T-helper 17 cell (primary cell): Measurements from ENCODE around the gene CDH12. TPM values are rescaled to one million over a fixed set of nuclear protein-coding genes. Genes with fewer than 3 reads are reported as not detected.
"Not testable (repeated sequence)": the region's sequence is repeated elsewhere in the genome, so short reads cannot be mapped to it uniquely, and the experiment has no call there.

Source experiments
- ATAC-seq: fragments of 150-1000 bp; cut with Tn5 transposase; 2 replicates; pipeline ENCODE4 v1.10.0; 2021; ENCODE audit warnings: mild to moderate bottlenecking, moderate library complexity
- DNase-seq, 3 donors: peaks; one replicate each; pipeline versions ENCODE4 v3.0.0 to v3.0.0-alpha.2; 2020 to 2021
- H3K9me3 ChIP-seq: one replicate; pipeline ENCODE4 v1.7.0; 2013; ENCODE audit warnings: low read length, mild to moderate bottlenecking; ENCODE audit not compliant: control insufficient read depth, poor library complexity, severe bottlenecking
- H3K27ac Mint-ChIP-seq: one replicate; pipeline ENCODE4 v1.8.0; 2022; ENCODE audit warnings: mild to moderate bottlenecking, moderate library complexity, mixed read lengths
- H3K27me3 Mint-ChIP-seq: one replicate; pipeline ENCODE4 v1.8.0; 2022; ENCODE audit warnings: mixed read lengths
- H3K36me3 Mint-ChIP-seq: one replicate; pipeline ENCODE4 v1.8.0; 2022; ENCODE audit warnings: low read depth, mixed read lengths
- H3K4me1 Mint-ChIP-seq: one replicate; pipeline ENCODE4 v1.8.0; 2022; ENCODE audit warnings: mild to moderate bottlenecking, mixed read lengths
- H3K4me3 Mint-ChIP-seq: one replicate; pipeline ENCODE4 v1.8.0; 2022; ENCODE audit warnings: mild to moderate bottlenecking, moderate library complexity, mixed read lengths
- total RNA-seq, 4 donors: library from RNA in 2 of 4; stranded (reverse) in 2 of 4; gene quantifications; one replicate each; pipeline ENCODE4 v1.2.3 and lab custom pipeline; 2022 to 2026

CDH12 gene
- total RNA-seq, 2 donors from 2014 or later: not detected

GRCh38 chr5:22411554-22412349, 441.4 kb downstream of the CDH12 start:
- no peaks in the 10 kb centered on the region for H3K9me3 ChIP-seq
- H3K27ac Mint-ChIP-seq: no peak overlapping the region
- no peaks in the 10 kb centered on the region for H3K27me3 Mint-ChIP-seq
- DNase-seq: no peak
- ATAC-seq: no peak
- H3K4me3 Mint-ChIP-seq: no peak overlapping the region
- H3K36me3 Mint-ChIP-seq: no peaks in the 10 kb centered on the region
- H3K4me1 Mint-ChIP-seq: no peaks in the 10 kb centered on the region

GRCh38 chr5:22391956-22392355, 461.2 kb downstream of the CDH12 start:
- H3K9me3 ChIP-seq: no peaks in the 10 kb centered on the region
- H3K36me3 Mint-ChIP-seq: no peaks in the 10 kb centered on the region
- no peaks in the 10 kb centered on the region for H3K27me3 Mint-ChIP-seq
- DNase-seq: no peak
- no peak for ATAC-seq
- H3K27ac Mint-ChIP-seq: no peak overlapping the region
- H3K4me3 Mint-ChIP-seq: no peak overlapping the region
- H3K4me1 Mint-ChIP-seq: no peaks in the 10 kb centered on the region

GRCh38 chr5:22390888-22391287, 462.3 kb downstream of the CDH12 start:
- no peaks in the 10 kb centered on the region for H3K9me3 ChIP-seq
- Mint-ChIP-seq H3K27ac (no peak overlapping the region), H3K4me3 (no peak overlapping the region), H3K27me3 (no peaks in the 10 kb centered on the region), H3K4me1 (no peaks in the 10 kb centered on the region), H3K36me3 (no peaks in the 10 kb centered on the region)
- DNase-seq (no peak), ATAC-seq (no peak)

- no peak overlapping the region for H3K27ac Mint-ChIP-seq
- no peaks in the 10 kb centered on the region for H3K4me1 Mint-ChIP-seq
- no peaks in the 10 kb centered on the region for H3K9me3 ChIP-seq
- no peak overlapping the region for H3K4me3 Mint-ChIP-seq
- DNase-seq: no peak
- ATAC-seq: no peak
- no peaks in the 10 kb centered on the region for H3K36me3 Mint-ChIP-seq
- no peaks in the 10 kb centered on the region for H3K27me3 Mint-ChIP-seq
Observed at GRCh38 chr5:22372826-22373660, 480.1 kb downstream of the CDH12 start.

- no peak overlapping the region for H3K4me3 Mint-ChIP-seq
- H3K27ac Mint-ChIP-seq: no peak overlapping the region
- no peaks in the 10 kb centered on the region for H3K27me3 Mint-ChIP-seq
- DNase-seq (no peak), ATAC-seq (no peak)
- H3K36me3 Mint-ChIP-seq: no peaks in the 10 kb centered on the region
- peaks cover under 1% of the 10 kb centered on the region for H3K9me3 ChIP-seq
- H3K4me1 Mint-ChIP-seq: no peaks in the 10 kb centered on the region
Observed at GRCh38 chr5:22372376-22372775, 480.8 kb downstream of the CDH12 start.

GRCh38 chr5:22354956-22355355, 498.2 kb downstream of the CDH12 start:
- ATAC-seq: no peak
- Mint-ChIP-seq H3K4me1 (no peaks in the 10 kb centered on the region), H3K27me3 (no peaks in the 10 kb centered on the region), H3K36me3 (no peaks in the 10 kb centered on the region), H3K27ac (no peak overlapping the region), H3K4me3 (no peak overlapping the region)
- H3K9me3 ChIP-seq: peaks cover 3% of the 10 kb centered on the region
- no peak for DNase-seq

GRCh38 chr5:22352493-22352892, 500.7 kb downstream of the CDH12 start:
- H3K36me3 Mint-ChIP-seq: no peaks in the 10 kb centered on the region
- peaks cover 5% of the 10 kb centered on the region for H3K9me3 ChIP-seq
- H3K4me3 Mint-ChIP-seq: no peak overlapping the region
- H3K27me3 Mint-ChIP-seq: no peaks in the 10 kb centered on the region
- no peaks in the 10 kb centered on the region for H3K4me1 Mint-ChIP-seq
- no peak overlapping the region for H3K27ac Mint-ChIP-seq
- DNase-seq: no peak
- no peak for ATAC-seq

GRCh38 chr5:22351178-22351577, 502.0 kb downstream of the CDH12 start:
- Mint-ChIP-seq H3K4me3 (no peak overlapping the region), H3K27me3 (no peaks in the 10 kb centered on the region), H3K27ac (no peak overlapping the region), H3K4me1 (no peaks in the 10 kb centered on the region), H3K36me3 (no peaks in the 10 kb centered on the region)
- H3K9me3 ChIP-seq: peaks cover 5% of the 10 kb centered on the region
- ATAC-seq (no peak), DNase-seq (no peak)

- Mint-ChIP-seq H3K4me3 (no peak overlapping the region), H3K27ac (no peak overlapping the region), H3K27me3 (no peaks in the 10 kb centered on the region), H3K36me3 (no peaks in the 10 kb centered on the region), H3K4me1 (no peaks in the 10 kb centered on the region)
- H3K9me3 ChIP-seq: peaks cover 2% of the 10 kb centered on the region
- ATAC-seq (no peak), DNase-seq (no peak)
Observed at GRCh38 chr5:22348027-22348426, 505.1 kb downstream of the CDH12 start.

- Mint-ChIP-seq H3K4me3 (no peak overlapping the region), H3K4me1 (no peaks in the 10 kb centered on the region), H3K27ac (no peak overlapping the region), H3K27me3 (no peaks in the 10 kb centered on the region), H3K36me3 (no peaks in the 10 kb centered on the region)
- no peak for DNase-seq
- peaks cover 2% of the 10 kb centered on the region for H3K9me3 ChIP-seq
- no peak for ATAC-seq
Observed at GRCh38 chr5:22344000-22344399, 509.1 kb downstream of the CDH12 start.

- Mint-ChIP-seq H3K27me3 (no peaks in the 10 kb centered on the region), H3K4me1 (no peaks in the 10 kb centered on the region), H3K27ac (no peak overlapping the region), H3K36me3 (no peaks in the 10 kb centered on the region), H3K4me3 (no peak overlapping the region)
- DNase-seq (no peak), ATAC-seq (no peak)
- H3K9me3 ChIP-seq: no peaks in the 10 kb centered on the region
Observed at GRCh38 chr5:22341406-22341805, 511.7 kb downstream of the CDH12 start.

GRCh38 chr5:22332949-22333348, 520.2 kb downstream of the CDH12 start:
- DNase-seq, ATAC-seq, H3K36me3 Mint-ChIP-seq, H3K4me1 Mint-ChIP-seq, H3K4me3 Mint-ChIP-seq, H3K27me3 Mint-ChIP-seq, H3K9me3 ChIP-seq, H3K27ac Mint-ChIP-seq: not testable (repeated sequence)

GRCh38 chr5:22329683-22330082, 523.5 kb downstream of the CDH12 start:
- Mint-ChIP-seq H3K4me3 (no peak overlapping the region), H3K27me3 (no peaks in the 10 kb centered on the region), H3K4me1 (no peaks in the 10 kb centered on the region), H3K27ac (no peak overlapping the region), H3K36me3 (no peaks in the 10 kb centered on the region)
- no peak for ATAC-seq
- DNase-seq: no peak
- no peaks in the 10 kb centered on the region for H3K9me3 ChIP-seq
